IMR-90 (cell line): ENCODE results near the gene NLRC5. TPM values are rescaled to one million over a fixed set of nuclear protein-coding genes. Genes with fewer than 3 reads are reported as not detected.

ENCODE experiments used
- ATAC-seq: fragments of 200-7000 bp; cut with Tn5 transposase; 2 replicates; pipeline ENCODE4 v1.9.1; 2020; ENCODE audit warnings: low read depth, mild to moderate bottlenecking, moderate library complexity
- BruUV-seq: library from RNA; stranded (reverse); fragments of 400-500 nt; replicated peaks from 2 replicates; lab custom pipeline; 2021; lab: Mats Ljungman, UMichigan
- CTCF ChIA-PET: fragments of 300-600 bp; formaldehyde crosslinking; extraction: SDS; loops from one replicate; lab custom pipeline; 2021; ENCODE audit warnings: antibody characterized with exemption; lab: Yijun Ruan, JAX
- POLR2A ChIA-PET: fragments of 300-600 bp; sonication (Branson Sonifier 250); formaldehyde crosslinking; loops from one replicate; lab custom pipeline; 2022; ENCODE audit warnings: antibody characterized with exemption; ENCODE audit not compliant: unreplicated experiment; lab: Charles Lee
- DNase-seq: peaks from one replicate; pipeline ENCODE4 v3.0.0; 2013
- H2AFZ ChIP-seq: replicated peaks from 2 replicates; pipeline ENCODE3; 2013; ENCODE audit warnings: low read length, mild to moderate bottlenecking; ENCODE audit not compliant: poor library complexity
- H2AK5ac ChIP-seq: 2 replicates; pipeline ENCODE4 v1.6.1; 2013; ENCODE audit warnings: low read depth, low read length, inconsistent platforms
- H2AK9ac ChIP-seq: replicated peaks from 2 replicates; pipeline ENCODE3; 2013; ENCODE audit warnings: mild to moderate bottlenecking, low read depth, low read length, moderate library complexity; ENCODE audit not compliant: poor library complexity
- H2BK120ac ChIP-seq: 2 replicates; pipeline ENCODE4 v1.6.1; 2013; ENCODE audit warnings: low read depth, low read length, inconsistent platforms
- H2BK15ac ChIP-seq: 3 replicates; pipeline ENCODE4 v1.6.1; 2013; ENCODE audit warnings: low read depth, low read length, inconsistent platforms
- H2BK20ac ChIP-seq: 2 replicates; pipeline ENCODE4 v1.6.1; 2013; ENCODE audit warnings: low read depth, mild to moderate bottlenecking, inconsistent platforms, low read length, moderate library complexity
- H2BK5ac ChIP-seq: 2 replicates; pipeline ENCODE4 v1.6.1; 2013; ENCODE audit warnings: mild to moderate bottlenecking, low read depth, low read length, inconsistent platforms; ENCODE audit not compliant: poor library complexity, severe bottlenecking
- H3K14ac ChIP-seq: replicated peaks from 2 replicates; pipeline ENCODE4 v1.6.1; 2013; ENCODE audit warnings: low read depth, low read length, inconsistent platforms
- H3K18ac ChIP-seq: 2 replicates; pipeline ENCODE4 v1.6.1; 2013; ENCODE audit warnings: low read depth, low read length, control low read depth
- H3K23ac ChIP-seq: 2 replicates; pipeline ENCODE4 v1.6.1; 2013; ENCODE audit warnings: low read depth, low read length, inconsistent platforms
- H3K27ac ChIP-seq: 2 replicates; pipeline ENCODE4 v1.5.1; 2013; ENCODE audit warnings: mild to moderate bottlenecking, control low read depth, low read length; ENCODE audit not compliant: insufficient read depth
- H3K27me3 ChIP-seq: 2 replicates; pipeline ENCODE4 v1.6.1; 2013; ENCODE audit warnings: low read length; ENCODE audit not compliant: control insufficient read depth, insufficient read depth
- H3K36me3 ChIP-seq: 2 replicates; pipeline ENCODE4 v1.6.1; 2013; ENCODE audit warnings: low read length, mixed read lengths; ENCODE audit not compliant: control insufficient read depth, insufficient read depth
- H3K4ac ChIP-seq: 2 replicates; pipeline ENCODE4 v1.6.1; 2013; ENCODE audit warnings: low read depth, low read length, inconsistent platforms
- H3K4me1 ChIP-seq: 2 replicates; pipeline ENCODE4 v1.6.1; 2013; ENCODE audit warnings: low read length, mixed read lengths; ENCODE audit not compliant: control insufficient read depth, insufficient read depth
- H3K4me2 ChIP-seq: 2 replicates; pipeline ENCODE4 v1.6.1; 2013; ENCODE audit warnings: low read depth, mild to moderate bottlenecking, control low read depth, low read length, moderate library complexity
- H3K4me3 ChIP-seq: 2 replicates; pipeline ENCODE4 v1.5.1; 2013; ENCODE audit warnings: low read depth, mild to moderate bottlenecking, control low read depth, low read length, moderate library complexity; ENCODE audit not compliant: insufficient read depth
- H3K56ac ChIP-seq: 2 replicates; pipeline ENCODE4 v1.6.1; 2013; ENCODE audit warnings: low read length, inconsistent platforms; ENCODE audit not compliant: insufficient read depth; ENCODE audit errors: extremely low read depth
- H3K79me1 ChIP-seq, 2 experiments: 2 replicates each; pipeline ENCODE4 v1.6.1; 2013; ENCODE audit warnings: low read length in 2 of 2, inconsistent platforms in 1 of 2, low read depth in 1 of 2
- H3K9ac ChIP-seq: 2 replicates; pipeline ENCODE4 v1.6.1; 2013; ENCODE audit warnings: low read depth, low read length, control low read depth
- H3K9me1 ChIP-seq: 2 replicates; pipeline ENCODE4 v1.6.1; 2013; ENCODE audit warnings: low read length, inconsistent platforms; ENCODE audit not compliant: insufficient read depth
- H3K9me3 ChIP-seq: 2 replicates; pipeline ENCODE4 v1.6.1; 2013; ENCODE audit warnings: low read length; ENCODE audit not compliant: control insufficient read depth, insufficient read depth
- H4K20me1 ChIP-seq: 2 replicates; pipeline ENCODE4 v1.6.1; 2013; ENCODE audit warnings: low read length, inconsistent platforms; ENCODE audit not compliant: insufficient read depth
- H4K5ac ChIP-seq: 2 replicates; pipeline ENCODE4 v1.6.1; 2013; ENCODE audit warnings: mild to moderate bottlenecking, low read depth, low read length, control low read depth
- H4K8ac ChIP-seq, 2 experiments: 2 replicates each; pipeline ENCODE4 v1.6.1; 2013; ENCODE audit warnings: low read depth in 2 of 2, low read length in 2 of 2, control low read depth in 1 of 2, inconsistent platforms in 1 of 2
- H4K91ac ChIP-seq: 2 replicates; pipeline ENCODE4 v1.6.1; 2013; ENCODE audit warnings: low read depth, low read length, inconsistent platforms; ENCODE audit not compliant: insufficient read depth
- BHLHE40 ChIP-seq: fragments of 150-350 bp; IDR thresholded peaks from 2 replicates; pipeline ENCODE4 v1.6.1; 2016; ENCODE audit warnings: mild to moderate bottlenecking, low read depth, low read length
- CEBPB ChIP-seq: IDR thresholded peaks from 2 replicates; pipeline ENCODE4 v1.6.1; 2012; ENCODE audit warnings: low read depth, low read length, improper control_type of control experiment
- CHD1 ChIP-seq: IDR thresholded peaks from 2 replicates; pipeline ENCODE4 v1.6.1; 2012; ENCODE audit warnings: low read depth, low read length, improper control_type of control experiment
- CTCF ChIP-seq: conservative IDR thresholded peaks from 2 replicates; pipeline ENCODE4 v1.5.1; 2012; ENCODE audit warnings: mild to moderate bottlenecking, low read depth, low read length, improper control_type of control experiment
- FOS ChIP-seq: fragments of 150-350 bp; IDR thresholded peaks from 2 replicates; pipeline ENCODE4 v1.6.1; 2016; ENCODE audit warnings: low read depth, low read length
- MAFK ChIP-seq: IDR thresholded peaks from 2 replicates; pipeline ENCODE4 v1.6.1; 2012; ENCODE audit warnings: low read depth, low read length, improper control_type of control experiment
- MAZ ChIP-seq: IDR thresholded peaks from 2 replicates; pipeline ENCODE4 v1.6.1; 2012; ENCODE audit warnings: low read depth, mild to moderate bottlenecking, low read length, improper control_type of control experiment, moderate library complexity, borderline replicate concordance
- MXI1 ChIP-seq: IDR thresholded peaks from 2 replicates; pipeline ENCODE4 v1.6.1; 2012; ENCODE audit warnings: low read depth, mild to moderate bottlenecking, low read length, moderate library complexity, borderline replicate concordance
- NFE2L2 ChIP-seq: fragments of 150-350 bp; IDR thresholded peaks from 2 replicates; pipeline ENCODE4 v1.6.1; 2016; ENCODE audit warnings: low read depth, mild to moderate bottlenecking, low read length
- POLR2A ChIP-seq: IDR thresholded peaks from 2 replicates; pipeline ENCODE4 v1.6.1; 2012; ENCODE audit warnings: mild to moderate bottlenecking, low read depth, low read length
- RAD21 ChIP-seq: IDR thresholded peaks from 2 replicates; pipeline ENCODE4 v1.6.1; 2012; ENCODE audit warnings: low read length, improper control_type of control experiment
- RFX5 ChIP-seq: IDR thresholded peaks from 2 replicates; pipeline ENCODE4 v1.8.0; 2012; ENCODE audit warnings: low read depth, mild to moderate bottlenecking, low read length, moderate library complexity
- SMC3 ChIP-seq: fragments of 150-350 bp; IDR thresholded peaks from 2 replicates; pipeline ENCODE4 v1.6.1; 2016; ENCODE audit warnings: low read depth, mild to moderate bottlenecking, antibody characterized with exemption, low read length, moderate library complexity
- WGBS, 2 experiments: methylation state at CpG; one replicate each; pipeline versions ENCODE4 v1.1.5 to v1.1.7; 2013; ENCODE audit warnings: missing lambda C conversion rate in 2 of 2; ENCODE audit not compliant: insufficient read length in 1 of 2; ENCODE audit errors: extremely low coverage in 2 of 2; 5-methylcytosine and 5-hydroxymethylcytosine counted together
- dilution Hi-C: fragments of 300-500 bp; cut with HindIII; formaldehyde crosslinking; loops from one replicate; pipeline ENCODE4 v1.14.3; 2018; ENCODE audit warnings: low sequenced_read_pairs; ENCODE audit not compliant: unreplicated experiment
- in situ Hi-C: fragments of 300-500 bp; cut with MboI; formaldehyde crosslinking; loops from 3 replicates; pipeline ENCODE4 v1.14.3; 2019; ENCODE audit warnings: low sequenced_read_pairs, inconsistent platforms, mixed read lengths
- intact Hi-C: fragments of 100-400 bp; cut with micrococcal nuclease; formaldehyde crosslinking; loops from 2 replicates; pipeline ENCODE4 v1.10.0; 2022
- polyA plus RNA-seq, 3 experiments: library from polyadenylated mRNA; depleted of rRNA; stranded (reverse); fragments of >200 nt; gene quantifications; 2 replicates each; pipeline ENCODE4 v1.2.3, GENCODE V29; 2012; ENCODE audit warnings: low replicate concordance in 1 of 3
- total RNA-seq: library from RNA; depleted of rRNA; stranded (reverse); fragments of >200 nt; gene quantifications from 2 replicates; pipeline ENCODE4 v1.2.3, GENCODE V29; 2012
- TF ChIP-seq, protein P1 (sequence below): fragments of 150-350 bp; IDR thresholded peaks from 2 replicates; pipeline ENCODE4 v1.6.1; 2017; ENCODE audit warnings: mild to moderate bottlenecking, antibody characterized with exemption, low read length, low read depth
- TF ChIP-seq, protein P2 (sequence below): fragments of 150-350 bp; IDR thresholded peaks from 2 replicates; pipeline ENCODE4 v1.6.1; 2016; ENCODE audit warnings: low read depth, mild to moderate bottlenecking, low read length, moderate library complexity, borderline replicate concordance

The NLRC5 gene
- total and polyA plus RNA-seq, 2 of the 4 experiments (the other 2 are of a cell fraction) = 9.1 to 14.9 TPM

DNA sequence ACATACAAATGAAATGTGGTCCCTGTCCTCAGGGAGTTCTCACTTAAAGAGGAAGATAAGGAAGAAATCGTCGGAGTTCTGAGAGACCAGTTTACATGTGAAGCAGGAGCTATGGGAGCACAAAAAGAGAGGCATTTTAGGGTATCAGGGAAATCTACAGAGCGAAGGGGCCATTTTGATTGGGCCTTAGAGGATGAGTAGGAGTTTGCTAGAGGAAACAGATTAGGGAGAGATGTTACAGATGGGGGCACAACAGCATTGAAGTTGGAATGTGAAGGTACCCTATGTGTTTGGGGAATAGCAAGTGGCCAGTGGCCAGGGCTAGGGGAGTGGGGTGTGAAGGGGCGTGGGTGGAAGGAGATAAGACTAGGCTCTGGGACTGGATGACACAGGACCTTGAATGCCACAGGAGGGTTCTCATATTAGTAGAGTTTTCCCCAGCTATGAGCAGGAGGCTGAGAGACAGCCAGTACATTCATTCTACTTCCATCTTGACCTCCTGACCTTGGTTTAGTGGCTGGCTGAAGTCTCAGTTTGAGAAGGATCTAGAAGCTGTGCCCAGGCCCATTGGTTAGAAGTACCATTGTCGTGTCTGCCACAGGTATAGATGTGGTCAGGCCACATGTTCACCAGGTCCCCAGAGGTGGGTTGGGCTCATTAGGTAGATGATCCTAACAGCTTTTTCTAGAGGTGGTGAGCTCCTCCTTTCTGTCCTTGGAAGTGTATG lies 137.8 kb downstream of the NLRC5 start:
- BruUV-seq = no TSS peak
- no peak overlapping the region for H4K8ac ChIP-seq
- ChIA-PET CTCF (no interaction called here), POLR2A (no interaction called here)
- ATAC-seq (no peak; the same call in 1 of the 2 replicates), DNase-seq (no peak)
- no peak overlapping the region for H3K27ac ChIP-seq
- H3K36me3 ChIP-seq = no peaks in the 10 kb centered on the region
- in situ Hi-C loops = no loop called here
- H3K79me1 ChIP-seq = no peaks in the 10 kb centered on the region
- H3K27me3 ChIP-seq = no peaks in the 10 kb centered on the region
- no peak overlapping the region for H3K18ac ChIP-seq
- intact Hi-C loops = no loop called here
- H2AFZ ChIP-seq = no peak overlapping the region
- no peak overlapping the region for H3K4me3 ChIP-seq
- H4K20me1 ChIP-seq = no peaks in the 10 kb centered on the region
- 96% methylated on average over 4 of the region's 5 CpGs; no CpG with 5 or more reads in 1 of the 2 experiments for WGBS, 2 experiments
- H4K5ac ChIP-seq = no peak overlapping the region
- no peak overlapping the region for H3K56ac ChIP-seq
- H2AK9ac ChIP-seq = no peak overlapping the region
- no peak overlapping the region for H4K91ac ChIP-seq
- H3K4me2 ChIP-seq = no peak overlapping the region
- no peak overlapping the region for H3K23ac ChIP-seq
- H3K9me3 ChIP-seq = no peaks in the 10 kb centered on the region
- H2BK120ac ChIP-seq = no peak overlapping the region
- TF ChIP-seq CTCF (no peak), RFX5 (no peak), MAZ (no peak), BHLHE40 (no peak), NFE2L2 (no peak), CEBPB (no peak), MAFK (no peak), SMC3 (no peak), POLR2A (no peak), FOS (no peak), MXI1 (no peak), RAD21 (no peak), CHD1 (no peak)
- TF ChIP-seq, protein P1, sequence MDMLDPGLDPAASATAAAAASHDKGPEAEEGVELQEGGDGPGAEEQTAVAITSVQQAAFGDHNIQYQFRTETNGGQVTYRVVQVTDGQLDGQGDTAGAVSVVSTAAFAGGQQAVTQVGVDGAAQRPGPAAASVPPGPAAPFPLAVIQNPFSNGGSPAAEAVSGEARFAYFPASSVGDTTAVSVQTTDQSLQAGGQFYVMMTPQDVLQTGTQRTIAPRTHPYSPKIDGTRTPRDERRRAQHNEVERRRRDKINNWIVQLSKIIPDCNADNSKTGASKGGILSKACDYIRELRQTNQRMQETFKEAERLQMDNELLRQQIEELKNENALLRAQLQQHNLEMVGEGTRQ = no peak
- TF ChIP-seq, protein P2, sequence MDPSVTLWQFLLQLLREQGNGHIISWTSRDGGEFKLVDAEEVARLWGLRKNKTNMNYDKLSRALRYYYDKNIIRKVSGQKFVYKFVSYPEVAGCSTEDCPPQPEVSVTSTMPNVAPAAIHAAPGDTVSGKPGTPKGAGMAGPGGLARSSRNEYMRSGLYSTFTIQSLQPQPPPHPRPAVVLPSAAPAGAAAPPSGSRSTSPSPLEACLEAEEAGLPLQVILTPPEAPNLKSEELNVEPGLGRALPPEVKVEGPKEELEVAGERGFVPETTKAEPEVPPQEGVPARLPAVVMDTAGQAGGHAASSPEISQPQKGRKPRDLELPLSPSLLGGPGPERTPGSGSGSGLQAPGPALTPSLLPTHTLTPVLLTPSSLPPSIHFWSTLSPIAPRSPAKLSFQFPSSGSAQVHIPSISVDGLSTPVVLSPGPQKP = no peak
- H2AK5ac ChIP-seq = no peak overlapping the region
- no peak overlapping the region for H3K14ac ChIP-seq
- H2BK20ac ChIP-seq = no peak overlapping the region
- dilution Hi-C loops = no loop called here
- H3K9me1 ChIP-seq = peaks cover 12% of the 10 kb centered on the region; the same call in 1 of the 2 replicates
- no peaks in the 10 kb centered on the region for H3K4me1 ChIP-seq
- no peak overlapping the region for H2BK15ac ChIP-seq
- no peak overlapping the region for H2BK5ac ChIP-seq
- H3K9ac ChIP-seq = no peak overlapping the region
- H3K4ac ChIP-seq = no peak overlapping the region
